Stimulated activated CD4-positive, alpha-beta T cell treated with anti-CD3 and anti-CD28 coated beads, Interleukin-1b, Interleukin-23, amount 100 ng/mL, for 1 hour (primary cell): ENCODE measurements around the gene CIAPIN1.

ENCODE experiments used
- DNase-seq, 2 donors: peaks; one replicate each; pipeline ENCODE4 v3.0.0-alpha.2; 2020; ENCODE audit warnings: low read depth in 2 of 2

CIAPIN1 gene

GRCh38 chr16:57383276-57384247, 63.6 kb downstream of the CIAPIN1 start:
- no peak for DNase-seq

- DNase-seq = no peak
These were observed 64.5 kb downstream of the CIAPIN1 start for GRCh38 chr16:57382535-57383275.

- DNase-seq = no peak
These were observed 65.2 kb downstream of the CIAPIN1 start for GRCh38 chr16:57381791-57382534.

- no peak for DNase-seq
These were observed 66.3 kb downstream of the CIAPIN1 start for GRCh38 chr16:57380671-57381462.

- no peak for DNase-seq
These were observed 67.6 kb downstream of the CIAPIN1 start for GRCh38 chr16:57379579-57379978.
